ENCODE results near the gene ARFGAP3.

Gene ARFGAP3

DNA sequence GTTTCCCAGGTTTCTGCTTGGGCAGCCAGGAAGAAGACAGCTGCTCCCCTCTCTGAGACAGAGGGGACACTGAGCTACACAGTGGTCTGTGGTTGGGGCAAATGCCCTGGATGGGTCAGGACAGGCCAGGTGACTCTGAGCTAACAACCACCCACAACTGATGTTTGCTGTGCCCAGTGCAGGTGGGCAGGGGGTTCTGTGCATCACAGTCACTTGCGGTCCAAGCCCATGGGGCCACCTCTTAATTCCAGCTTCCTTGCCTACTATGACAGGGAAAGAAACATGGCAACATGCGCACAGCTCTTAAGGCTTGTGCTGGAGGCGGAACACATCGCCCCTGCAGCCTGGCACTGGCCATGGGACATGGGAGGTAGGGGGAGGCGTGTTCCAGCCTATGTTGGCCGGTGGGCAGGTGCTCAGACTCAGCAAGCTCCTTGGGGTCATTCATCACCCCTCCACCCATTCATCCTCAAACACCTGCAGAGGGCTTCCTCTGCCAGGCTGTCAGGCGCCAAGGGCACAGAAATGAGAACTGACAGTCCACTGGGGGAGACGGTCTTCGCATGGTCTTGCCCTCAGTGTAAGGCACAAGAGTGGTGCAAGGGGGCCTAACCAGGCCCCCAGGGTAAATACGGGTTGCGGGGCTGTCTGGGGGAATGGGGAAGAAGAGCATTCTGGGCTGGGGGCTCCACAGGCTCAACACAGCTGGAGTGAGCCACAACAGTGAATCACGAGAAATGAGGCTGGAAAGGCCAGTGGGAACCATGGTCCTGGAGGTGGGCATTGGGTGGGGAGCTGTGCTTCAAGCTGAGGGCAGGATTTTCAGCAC lies 55.6 kb downstream of the ARFGAP3 start:
- TF ChIP-seq CTCF (IDR thresholded peaks at IDR 0.05; ENCODE audit: low read depth, low read length) = no peak
- no peak for DNase-seq
- Histone ChIP-seq H3K27me3 (ENCODE audit: insufficient read depth, low read depth, severe bottlenecking) (no peaks in the 10 kb centered on the region), H3K4me3 (ENCODE audit: low read depth, low read length) (no peak overlapping the region), H3K36me3 (peaks cover 12% of the 10 kb centered on the region), H3K27ac (peak overlapping the region; percentile 87), H3K9me3 (ENCODE audit: severe bottlenecking) (no peaks in the 10 kb centered on the region)

GRCh38 chr22:42800451-42801251 lies 56.4 kb downstream of the ARFGAP3 start:
- Histone ChIP-seq H3K36me3 (peaks cover 5% of the 10 kb centered on the region), H3K27me3 (ENCODE audit: insufficient read depth, low read depth, severe bottlenecking) (no peaks in the 10 kb centered on the region), H3K27ac (peak overlapping the region; percentile 87), H3K9me3 (ENCODE audit: severe bottlenecking) (no peaks in the 10 kb centered on the region), H3K4me3 (ENCODE audit: low read depth, low read length) (no peak overlapping the region)
- peak; percentile 90 for DNase-seq
- 0 out of 2 replicates have a peak, but pooled peaks have one; percentile 24 for TF ChIP-seq CTCF (IDR thresholded peaks at IDR 0.05; ENCODE audit: low read depth, low read length)

- DNase-seq = peak; percentile 76
Observed at GRCh38 chr22:42799461-42800405, 57.3 kb downstream of the ARFGAP3 start.

GRCh38 chr22:42799061-42799460 lies 58.0 kb downstream of the ARFGAP3 start:
- H3K27ac ChIP-seq = peak overlapping the region; percentile 87

More at GRCh38 chr22:42799461-42800405, 57.3 kb downstream of the ARFGAP3 start:
- Histone ChIP-seq H3K27ac (peak overlapping the region; percentile 87), H3K4me3 (ENCODE audit: low read depth, low read length) (no peak overlapping the region), H3K27me3 (ENCODE audit: insufficient read depth, low read depth, severe bottlenecking) (no peaks in the 10 kb centered on the region), H3K9me3 (ENCODE audit: severe bottlenecking) (no peaks in the 10 kb centered on the region), H3K36me3 (peaks cover 5% of the 10 kb centered on the region; the same call in 1 of the 2 replicates)
- TF ChIP-seq CTCF (IDR thresholded peaks at IDR 0.05; ENCODE audit: low read depth, low read length) = no peak

More at GRCh38 chr22:42799061-42799460, 58.0 kb downstream of the ARFGAP3 start:
- TF ChIP-seq CTCF (IDR thresholded peaks at IDR 0.05; ENCODE audit: low read depth, low read length) = no peak
- DNase-seq = no peak
- no peaks in the 10 kb centered on the region for H3K9me3 ChIP-seq (ENCODE audit: severe bottlenecking)
- no peak overlapping the region for H3K4me3 ChIP-seq (ENCODE audit: low read depth, low read length)
- H3K36me3 ChIP-seq = peaks cover 5% of the 10 kb centered on the region; the same call in 1 of the 2 replicates
- no peaks in the 10 kb centered on the region for H3K27me3 ChIP-seq (ENCODE audit: insufficient read depth, low read depth, severe bottlenecking)

All from WERI-Rb-1 (cell line).